Frontal cortex (tissue), 4 donors: Measurements from ENCODE around the gene PLB1. TPM values are rescaled to one million over a fixed set of nuclear protein-coding genes. Genes with fewer than 3 reads are reported as not detected.
A peak's percentile ranks its signal among the peaks of the same experiment; 100 is the strongest.

Source experiments
- DNase-seq, 2 donors: peaks; one replicate each; pipeline ENCODE4 v3.0.0; 2012; ENCODE audit warnings: low spot score in 2 of 2
- FAIRE-seq: peaks from 2 replicates; lab custom pipeline; 2012; peaks lifted over from hg19 to GRCh38; lab: Jason Lieb, UNC
- total RNA-seq: library from RNA; depleted of rRNA; stranded (reverse); fragments of >200 nt; gene quantifications from one replicate; pipeline ENCODE4 v1.2.3, GENCODE V29; 2014
- donor health status: control.
- donor health status: control.
- donor health status: control.

PLB1 gene
- total RNA-seq, 1 donor from 2014 or later = 1.2 TPM

DNA sequence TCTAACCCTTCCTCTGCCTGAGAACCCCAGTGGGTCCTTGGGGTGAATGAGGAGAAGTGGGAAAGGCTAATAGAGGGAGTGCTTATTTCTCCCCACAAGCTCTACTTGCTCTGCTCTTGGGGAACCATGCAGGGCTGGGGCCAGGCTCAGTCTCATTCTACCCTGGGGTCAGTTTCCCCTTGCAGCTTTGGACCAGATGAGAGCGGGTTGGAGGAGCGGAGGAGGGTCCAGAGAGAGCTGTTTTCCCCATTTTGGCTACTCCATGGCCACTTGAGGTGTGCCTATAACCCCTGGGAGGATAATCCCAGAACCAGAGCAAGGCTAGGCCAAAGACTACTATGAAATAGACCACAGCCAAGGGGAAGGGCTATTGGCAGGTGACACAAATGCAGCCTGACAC, 29.6 kb downstream of the PLB1 start:
- DNase-seq (no peak), FAIRE-seq (no peak)

DNA sequence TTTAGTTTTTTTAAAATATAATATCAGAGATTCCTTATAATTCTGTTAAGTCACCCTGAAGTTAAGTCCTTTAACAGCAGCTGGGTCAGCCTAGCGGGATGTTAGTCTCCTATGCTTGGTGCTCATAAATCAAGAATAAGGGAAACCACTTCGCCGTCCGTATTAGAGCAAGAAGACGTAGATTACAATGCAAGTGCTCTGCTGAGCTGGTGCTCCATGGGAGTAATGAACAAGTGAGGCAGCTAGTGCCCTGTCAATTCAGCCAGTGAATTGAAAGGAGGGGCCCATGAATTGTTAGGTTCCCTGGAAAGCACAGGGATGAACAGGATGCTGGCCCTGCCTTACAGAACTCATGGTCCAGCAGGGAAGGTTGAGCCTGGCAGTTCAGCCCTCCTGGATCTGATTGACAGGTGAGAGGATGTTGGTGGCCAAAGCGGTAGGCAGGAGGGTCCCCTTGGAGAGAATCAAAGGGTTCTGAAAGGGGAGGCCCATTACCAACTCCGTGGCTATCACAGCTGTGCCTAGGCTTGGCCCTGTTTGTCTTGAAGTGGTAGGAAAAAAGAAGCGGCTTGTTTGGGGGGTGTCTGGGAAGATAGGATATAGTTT, 30.8 kb downstream of the PLB1 start:
- no peak for DNase-seq
- no peak for FAIRE-seq

- DNase-seq = no peak
- FAIRE-seq = no peak
Measured at GRCh38 chr2:28527196-28527595, 31.3 kb downstream of the PLB1 start.

DNA sequence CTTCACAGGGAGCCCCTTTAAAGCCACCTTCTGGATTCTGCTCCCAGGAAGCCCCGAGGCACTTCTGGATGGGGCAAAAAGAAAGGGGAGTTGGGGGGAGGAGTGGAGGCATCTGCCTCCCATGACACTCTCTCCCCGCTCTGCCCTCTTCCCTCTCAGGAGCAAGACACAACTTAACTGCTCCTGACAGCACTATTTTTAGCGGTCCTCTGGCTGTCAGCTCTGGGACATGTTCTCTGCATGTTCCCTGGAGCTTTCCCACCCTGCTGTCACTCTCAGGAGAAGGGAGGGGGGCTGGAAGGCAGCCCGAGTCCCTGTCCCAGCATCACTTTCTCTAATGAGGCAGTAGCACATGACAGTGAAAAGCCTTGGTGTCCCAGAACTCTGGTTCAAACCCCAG, 32.3 kb downstream of the PLB1 start:
- FAIRE-seq = no peak

GRCh38 chr2:28530782-28531181, 34.9 kb downstream of the PLB1 start:
- no peak for DNase-seq
- no peak for FAIRE-seq

More for the DNA sequence above, 32.3 kb downstream of the PLB1 start:
- DNase-seq = no peak

DNA sequence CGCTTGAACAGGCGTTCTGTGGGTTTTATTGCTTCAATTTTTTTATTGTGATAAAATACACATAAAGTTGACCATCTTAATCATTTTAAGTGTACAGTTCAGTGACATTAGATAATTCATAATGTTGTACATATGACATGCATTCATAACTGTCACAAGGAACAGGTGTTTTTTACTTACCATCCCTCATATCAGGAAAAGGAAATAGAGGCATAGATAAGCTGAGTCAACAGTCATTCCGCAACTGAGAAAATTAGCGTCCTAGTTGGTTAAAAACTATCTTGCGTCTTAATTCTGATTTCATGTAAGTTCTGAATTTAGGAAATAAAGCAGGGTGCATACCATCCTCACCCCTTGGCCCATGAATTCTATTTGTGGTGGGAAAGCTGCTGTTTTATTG, 36.5 kb downstream of the PLB1 start:
- no peak for DNase-seq

DNA sequence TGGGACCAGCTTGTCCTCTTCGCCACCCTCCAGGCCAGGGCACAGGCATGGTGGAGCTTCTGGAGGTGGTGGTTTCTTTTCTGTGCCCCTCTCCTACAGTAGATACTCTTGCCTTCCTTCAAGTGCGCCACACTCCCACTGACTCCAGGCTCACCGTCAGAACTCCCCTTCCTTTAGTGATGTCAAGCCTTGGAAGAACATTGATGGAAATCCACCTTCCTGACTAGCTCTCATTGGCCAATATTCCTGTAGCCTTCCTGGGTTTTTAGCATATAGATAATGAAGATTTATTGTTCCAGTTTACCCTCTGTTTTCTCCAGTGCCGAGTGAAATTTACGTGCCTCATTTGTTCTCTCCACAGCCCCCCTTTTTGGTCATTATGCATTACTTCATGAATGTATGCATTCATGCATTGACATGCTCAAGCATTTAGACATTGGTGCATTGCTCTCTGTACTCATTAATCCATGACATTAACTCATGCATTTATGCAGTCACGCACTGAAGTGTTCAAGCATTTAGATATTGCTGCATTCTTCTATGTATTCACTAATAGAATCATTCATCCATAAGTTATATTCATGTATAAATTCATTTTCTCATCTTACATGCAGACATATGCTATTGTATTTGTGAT, 37.3 kb downstream of the PLB1 start:
- no peak for DNase-seq
- FAIRE-seq = no peak

More for the DNA sequence above, 36.5 kb downstream of the PLB1 start:
- no peak for FAIRE-seq

- no peak for FAIRE-seq
- no peak for DNase-seq
Measured at GRCh38 chr2:28534817-28535216, 39.0 kb downstream of the PLB1 start.

GRCh38 chr2:28538134-28538533, 42.3 kb downstream of the PLB1 start:
- DNase-seq (no peak), FAIRE-seq (no peak)

- DNase-seq = no peak
- no peak for FAIRE-seq
Measured at GRCh38 chr2:28538652-28539051, 42.8 kb downstream of the PLB1 start.

DNA sequence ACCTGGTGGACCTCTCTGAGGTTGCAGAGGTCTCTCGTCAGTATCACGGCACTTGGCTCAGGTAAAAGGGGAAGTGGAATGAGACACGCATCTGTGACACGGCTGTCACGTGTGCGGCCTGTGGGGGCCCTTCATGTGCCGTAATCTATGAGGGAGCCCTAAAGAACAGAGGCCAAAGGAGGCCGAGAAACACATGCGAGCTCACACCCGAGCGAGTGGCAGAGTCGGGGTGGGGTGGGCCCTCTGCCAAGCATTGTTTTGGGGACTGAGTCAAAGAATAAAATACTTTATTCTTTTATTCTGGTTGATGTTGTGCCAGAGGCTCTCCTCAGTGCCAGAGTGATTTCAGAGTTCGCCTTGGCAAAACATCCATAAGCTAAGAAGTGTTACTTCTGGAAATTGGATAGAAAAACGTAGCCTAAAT, 43.3 kb downstream of the PLB1 start:
- FAIRE-seq (no peak), DNase-seq (peak; percentile 24 to 44)

GRCh38 chr2:28543316-28544035, 47.6 kb downstream of the PLB1 start:
- FAIRE-seq = no peak

GRCh38 chr2:28544036-28544346, 48.1 kb downstream of the PLB1 start:
- DNase-seq = no peak
- no peak for FAIRE-seq

More at GRCh38 chr2:28543316-28544035, 47.6 kb downstream of the PLB1 start:
- no peak for DNase-seq

- DNase-seq = no peak
- no peak for FAIRE-seq
Measured at GRCh38 chr2:28544405-28544921, 48.6 kb downstream of the PLB1 start.

GRCh38 chr2:28544922-28545589, 49.2 kb downstream of the PLB1 start:
- FAIRE-seq = no peak
- no peak for DNase-seq

- no peak for FAIRE-seq
- DNase-seq = no peak
Measured at GRCh38 chr2:28545590-28546200, 49.8 kb downstream of the PLB1 start.

GRCh38 chr2:28546242-28546641, 50.4 kb downstream of the PLB1 start:
- no peak for FAIRE-seq
- DNase-seq = no peak

DNA sequence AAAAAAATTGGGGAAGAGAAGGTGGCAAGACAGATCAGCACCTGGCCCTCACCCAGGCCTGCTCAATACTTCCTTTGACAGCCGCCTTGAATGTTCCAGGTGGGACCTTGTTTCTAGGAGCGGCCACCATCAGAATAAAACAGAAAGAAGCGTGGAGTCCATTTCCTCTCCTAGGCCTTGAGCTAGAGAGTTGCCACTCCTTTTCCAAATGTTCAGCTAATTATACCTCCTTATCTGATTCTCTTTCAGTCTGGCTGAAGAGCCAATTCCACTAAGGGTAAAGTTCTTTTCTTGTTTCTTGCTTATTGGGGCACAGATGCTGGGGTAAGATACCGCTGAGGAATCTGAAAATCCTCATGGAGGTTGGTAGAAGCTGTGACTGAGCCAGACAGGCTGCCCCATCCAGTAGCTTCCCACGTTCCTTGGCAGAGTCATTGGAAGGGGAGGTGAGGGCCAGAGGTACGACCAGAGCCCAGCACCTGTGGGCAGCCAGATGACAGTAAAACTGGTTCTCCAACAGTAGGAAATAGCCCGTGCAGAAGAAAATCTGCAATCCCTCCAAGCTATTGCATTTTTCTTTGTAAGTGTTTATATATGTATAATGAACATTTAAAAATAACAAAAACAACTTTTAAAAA, 51.5 kb downstream of the PLB1 start:
- DNase-seq (no peak), FAIRE-seq (no peak)

DNA sequence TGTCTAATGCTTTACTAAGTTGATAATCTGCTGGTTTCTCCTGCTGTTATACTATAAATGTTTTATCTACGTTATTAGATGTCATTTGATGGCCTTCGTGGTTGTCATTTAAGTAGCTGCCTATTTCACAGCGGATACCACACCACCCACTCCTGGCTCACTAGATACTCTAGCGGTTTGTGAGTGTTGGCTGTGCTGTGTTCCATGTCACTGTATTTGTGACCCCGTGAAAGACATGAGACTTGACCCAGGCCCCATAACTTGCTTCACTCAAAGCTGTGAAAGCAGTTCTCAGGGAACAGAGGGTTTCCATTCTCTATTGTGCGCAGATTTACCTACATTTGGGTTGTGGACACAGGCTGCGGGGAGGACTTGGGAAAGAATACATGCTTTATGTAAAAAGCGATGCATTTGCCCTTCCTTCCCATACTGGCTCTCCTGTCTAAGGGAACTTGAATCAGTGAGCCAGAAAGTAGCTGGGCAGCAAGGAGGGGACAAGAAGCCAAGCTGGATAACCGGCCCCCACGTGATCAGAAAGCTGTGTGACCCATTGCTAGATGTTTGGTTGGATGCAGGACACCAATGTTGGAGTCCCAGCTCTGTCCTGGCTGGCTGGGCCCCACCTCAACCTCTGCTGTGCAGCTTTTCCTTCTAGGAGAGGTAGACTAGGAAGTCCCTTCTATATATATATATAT, 52.2 kb downstream of the PLB1 start:
- FAIRE-seq (no peak), DNase-seq (no peak)
